Neural progenitor cell (in vitro differentiated cells): ENCODE results near the gene XIAP. TPM values are rescaled to one million over a fixed set of nuclear protein-coding genes. Genes with fewer than 3 reads are reported as not detected.
"Not testable (repeated sequence)": the region's sequence is repeated elsewhere in the genome, so short reads cannot be mapped to it uniquely, and the experiment has no call there.

Experiments
- DNase-seq: peaks from one replicate; pipeline ENCODE4 v3.0.0-alpha.2; 2016; ENCODE audit warnings: low spot score
- H2AFZ ChIP-seq: fragments of 200-600 bp; sonication (generic); replicated peaks from 2 replicates; pipeline ENCODE4 v1.6.1; 2016; ENCODE audit warnings: antibody characterized with exemption
- H3F3A ChIP-seq: fragments of 200-600 bp; sonication (generic); 2 replicates; pipeline ENCODE4 v1.6.1; 2016; ENCODE audit warnings: antibody characterized with exemption, low read depth
- H3K27ac ChIP-seq: fragments of 200-600 bp; sonication (generic); 2 replicates; pipeline ENCODE4 v1.5.1; 2016; ENCODE audit warnings: mild to moderate bottlenecking
- H3K27me3 ChIP-seq: fragments of 200-600 bp; sonication (generic); 2 replicates; pipeline ENCODE4 v1.6.1; 2016; ENCODE audit warnings: mild to moderate bottlenecking, moderate library complexity
- H3K36me3 ChIP-seq: fragments of 200-600 bp; sonication (generic); 2 replicates; pipeline ENCODE4 v1.5.1; 2016
- H3K4me1 ChIP-seq: fragments of 200-600 bp; sonication (generic); 2 replicates; pipeline ENCODE4 v1.6.1; 2016; ENCODE audit warnings: mixed run types
- H3K4me2 ChIP-seq: fragments of 200-600 bp; sonication (generic); 2 replicates; pipeline ENCODE4 v1.6.1; 2016
- H3K4me3 ChIP-seq: fragments of 200-600 bp; sonication (generic); 2 replicates; pipeline ENCODE4 v1.5.1; 2016
- H3K79me2 ChIP-seq: fragments of 200-600 bp; sonication (generic); 2 replicates; pipeline ENCODE4 v1.6.1; 2016; ENCODE audit warnings: low read depth
- H3K9ac ChIP-seq: fragments of 200-600 bp; sonication (generic); 2 replicates; pipeline ENCODE4 v1.6.1; 2016
- H3K9me3 ChIP-seq: fragments of 200-600 bp; sonication (generic); 2 replicates; pipeline ENCODE4 v1.5.1; 2016; ENCODE audit warnings: low read depth
- H4K20me1 ChIP-seq: fragments of 200-600 bp; sonication (generic); 2 replicates; pipeline ENCODE4 v1.6.1; 2016; ENCODE audit warnings: low read depth
- H3K27ac Mint-ChIP-seq: 3 replicates; pipeline ENCODE4 v1.8.0; 2021; ENCODE audit warnings: mixed read lengths
- H3K27me3 Mint-ChIP-seq: 2 replicates; pipeline ENCODE4 v1.8.0; 2022; ENCODE audit warnings: low read depth, mild to moderate bottlenecking, inconsistent platforms, moderate library complexity, mixed read lengths; ENCODE audit not compliant: insufficient read depth
- H3K36me3 Mint-ChIP-seq: 3 replicates; pipeline ENCODE4 v1.8.0; 2021; ENCODE audit warnings: mixed read lengths
- H3K4me1 Mint-ChIP-seq: 3 replicates; pipeline ENCODE4 v1.8.0; 2021; ENCODE audit warnings: mixed read lengths
- H3K4me3 Mint-ChIP-seq: 3 replicates; pipeline ENCODE4 v1.8.0; 2021; ENCODE audit warnings: mild to moderate bottlenecking, moderate library complexity, mixed read lengths
- H3K9me3 Mint-ChIP-seq: 3 replicates; pipeline ENCODE4 v1.8.0; 2020; ENCODE audit warnings: mixed read lengths
- EZH2 ChIP-seq: fragments of 200-600 bp; sonication (generic); IDR thresholded peaks from 2 replicates; pipeline ENCODE4 v1.6.1; 2017; ENCODE audit warnings: antibody characterized with exemption, mild to moderate bottlenecking, moderate library complexity
- EZH2phosphoT487 ChIP-seq: fragments of 200-600 bp; sonication (generic); IDR thresholded peaks from 2 replicates; pipeline ENCODE4 v1.6.1; 2017; ENCODE audit warnings: antibody characterized with exemption
- total RNA-seq: library from RNA; depleted of rRNA; stranded (reverse); fragments of >200 nt; gene quantifications from 2 replicates; pipeline ENCODE4 v1.2.3, GENCODE V29; 2015; ENCODE audit warnings: low replicate concordance
- TF ChIP-seq, protein P1 (sequence below): fragments of 200-600 bp; sonication (generic); IDR thresholded peaks from 2 replicates; pipeline ENCODE4 v1.5.1; 2017; ENCODE audit warnings: antibody characterized with exemption, mild to moderate bottlenecking

The XIAP gene
- total RNA-seq, result 26.7 and 44.6 TPM in 2 replicates

DNA sequence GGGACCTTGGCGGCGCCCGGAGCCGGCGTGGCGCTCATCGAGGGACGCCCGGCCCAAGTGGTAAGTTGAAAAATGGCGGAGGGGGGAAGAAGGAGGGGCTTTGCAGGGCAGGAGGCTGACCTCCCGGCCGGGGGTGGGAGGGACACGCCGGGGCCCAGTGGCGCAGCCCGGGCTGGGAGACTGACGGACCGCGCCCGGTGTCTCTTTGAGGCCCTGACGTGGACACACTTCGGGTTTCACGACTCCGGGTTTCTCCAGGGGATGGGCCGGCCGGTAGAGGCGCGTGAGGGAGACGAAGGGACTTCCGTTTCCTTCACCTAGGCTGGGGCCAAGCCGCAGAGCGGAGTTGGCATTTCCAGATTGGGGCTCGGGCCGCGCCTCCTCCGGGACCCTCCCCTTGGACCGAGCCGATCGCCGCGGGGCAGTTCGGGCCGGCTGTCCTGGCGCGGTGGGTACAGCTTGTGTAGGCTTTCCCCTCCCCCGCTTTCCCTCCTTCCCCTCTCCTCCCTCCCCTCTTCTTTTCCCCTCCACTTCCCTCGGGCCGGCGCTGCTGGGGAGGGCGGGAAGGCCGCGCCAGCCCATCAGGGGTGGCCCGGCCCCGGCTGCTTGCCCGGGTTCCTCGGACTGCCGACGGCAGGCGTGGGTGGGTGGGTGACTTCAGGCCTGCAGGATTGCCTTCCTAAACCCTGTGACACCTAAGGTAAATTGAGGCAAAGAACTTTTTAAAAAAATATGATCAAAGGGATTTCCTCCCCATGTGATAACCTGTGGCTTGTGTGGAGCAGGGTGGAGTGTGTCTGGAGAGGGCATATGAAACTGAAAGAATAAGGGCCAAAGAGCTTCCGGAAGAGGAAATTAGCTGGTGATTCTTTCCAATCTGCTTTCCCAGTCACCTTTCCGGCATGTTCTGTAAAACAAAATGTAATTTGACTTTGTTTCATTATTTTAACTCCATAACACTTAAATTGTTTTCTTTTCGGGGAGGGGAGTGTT lies at the start of gene XIAP:
XIAP (plus strand) TSS at position 208 of the 993 bp plus-strand sequence. CDS start 25,610 bp downstream, outside the sequence.
- H3K27me3 Mint-ChIP-seq, result no peaks in the 10 kb centered on the region
- peak; percentile 85 for DNase-seq
- no peaks in the 10 kb centered on the region for H3K27me3 ChIP-seq
- H3K27ac Mint-ChIP-seq, result peak within 1 kb of the TSS; percentile 97
- peak within 1 kb of the TSS; percentile 72 for H3K9ac ChIP-seq
- peaks cover 3% of the 10 kb centered on the region for H3K9me3 Mint-ChIP-seq
- no peaks in the 10 kb centered on the region for H3K36me3 ChIP-seq
- peaks cover 4% of the 10 kb centered on the region for H3K36me3 Mint-ChIP-seq
- no peak for TF ChIP-seq EZH2
- no peak for TF ChIP-seq EZH2phosphoT487
- TF ChIP-seq, protein P1, sequence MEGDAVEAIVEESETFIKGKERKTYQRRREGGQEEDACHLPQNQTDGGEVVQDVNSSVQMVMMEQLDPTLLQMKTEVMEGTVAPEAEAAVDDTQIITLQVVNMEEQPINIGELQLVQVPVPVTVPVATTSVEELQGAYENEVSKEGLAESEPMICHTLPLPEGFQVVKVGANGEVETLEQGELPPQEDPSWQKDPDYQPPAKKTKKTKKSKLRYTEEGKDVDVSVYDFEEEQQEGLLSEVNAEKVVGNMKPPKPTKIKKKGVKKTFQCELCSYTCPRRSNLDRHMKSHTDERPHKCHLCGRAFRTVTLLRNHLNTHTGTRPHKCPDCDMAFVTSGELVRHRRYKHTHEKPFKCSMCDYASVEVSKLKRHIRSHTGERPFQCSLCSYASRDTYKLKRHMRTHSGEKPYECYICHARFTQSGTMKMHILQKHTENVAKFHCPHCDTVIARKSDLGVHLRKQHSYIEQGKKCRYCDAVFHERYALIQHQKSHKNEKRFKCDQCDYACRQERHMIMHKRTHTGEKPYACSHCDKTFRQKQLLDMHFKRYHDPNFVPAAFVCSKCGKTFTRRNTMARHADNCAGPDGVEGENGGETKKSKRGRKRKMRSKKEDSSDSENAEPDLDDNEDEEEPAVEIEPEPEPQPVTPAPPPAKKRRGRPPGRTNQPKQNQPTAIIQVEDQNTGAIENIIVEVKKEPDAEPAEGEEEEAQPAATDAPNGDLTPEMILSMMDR, result no peak
- peak within 1 kb of the TSS; percentile 85 for H3K4me2 ChIP-seq
- H3K9me3 ChIP-seq, result no peaks in the 10 kb centered on the region
- H3K79me2 ChIP-seq, result peaks cover 46% of the 10 kb centered on the region
- peaks cover 23% of the 10 kb centered on the region for H3K4me1 Mint-ChIP-seq
- H3K4me1 ChIP-seq, result peaks cover 5% of the 10 kb centered on the region
- H3F3A ChIP-seq, result peaks cover 20% of the 10 kb centered on the region
- peak within 1 kb of the TSS; percentile 94 for H3K4me3 Mint-ChIP-seq
- H2AFZ ChIP-seq, result peak within 1 kb of the TSS; percentile 8
- peak within 1 kb of the TSS; percentile 89 for H3K27ac ChIP-seq
- H3K4me3 ChIP-seq, result peak within 1 kb of the TSS; percentile 72
- H4K20me1 ChIP-seq, result no peaks in the 10 kb centered on the region

DNA sequence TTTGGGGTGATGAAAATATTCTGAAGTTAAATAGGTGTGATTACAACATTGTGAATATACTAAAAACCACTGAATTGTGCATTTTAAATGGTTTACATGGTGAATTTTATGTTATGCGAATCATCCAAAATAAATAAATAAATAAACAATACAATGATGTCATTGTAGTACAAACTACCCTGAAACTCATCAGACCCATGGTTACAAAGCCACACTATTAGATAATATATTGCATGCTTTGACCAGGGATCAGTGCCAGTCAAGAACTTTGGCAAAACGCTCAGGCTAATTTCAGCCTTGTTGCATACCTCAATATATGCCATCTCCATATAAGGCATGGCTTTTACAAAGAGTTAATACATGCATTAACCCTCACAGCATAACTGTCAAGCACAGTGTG lies 45.5 kb upstream of the XIAP start:
- no peak for DNase-seq
- Histone ChIP-seq H3F3A (no peaks in the 10 kb centered on the region), H2AFZ (no peak overlapping the region), H3K27me3 (no peaks in the 10 kb centered on the region), H3K9me3 (no peaks in the 10 kb centered on the region), H3K4me2 (no peak overlapping the region), H3K4me1 (no peaks in the 10 kb centered on the region), H4K20me1 (no peaks in the 10 kb centered on the region), H3K79me2 (no peaks in the 10 kb centered on the region), H3K36me3 (no peaks in the 10 kb centered on the region), H3K27ac (no peak overlapping the region), H3K9ac (no peak overlapping the region), H3K4me3 (no peak overlapping the region)
- H3K9me3 Mint-ChIP-seq, result peaks cover 4% of the 10 kb centered on the region
- H3K27me3 Mint-ChIP-seq, result peaks cover 2% of the 10 kb centered on the region
- no peaks in the 10 kb centered on the region for H3K4me1 Mint-ChIP-seq
- no peak overlapping the region for H3K4me3 Mint-ChIP-seq
- no peak overlapping the region for H3K27ac Mint-ChIP-seq
- H3K36me3 Mint-ChIP-seq, result no peaks in the 10 kb centered on the region
- no peak for TF ChIP-seq EZH2
- TF ChIP-seq EZH2phosphoT487, result no peak
- TF ChIP-seq, protein P1, result no peak

DNA sequence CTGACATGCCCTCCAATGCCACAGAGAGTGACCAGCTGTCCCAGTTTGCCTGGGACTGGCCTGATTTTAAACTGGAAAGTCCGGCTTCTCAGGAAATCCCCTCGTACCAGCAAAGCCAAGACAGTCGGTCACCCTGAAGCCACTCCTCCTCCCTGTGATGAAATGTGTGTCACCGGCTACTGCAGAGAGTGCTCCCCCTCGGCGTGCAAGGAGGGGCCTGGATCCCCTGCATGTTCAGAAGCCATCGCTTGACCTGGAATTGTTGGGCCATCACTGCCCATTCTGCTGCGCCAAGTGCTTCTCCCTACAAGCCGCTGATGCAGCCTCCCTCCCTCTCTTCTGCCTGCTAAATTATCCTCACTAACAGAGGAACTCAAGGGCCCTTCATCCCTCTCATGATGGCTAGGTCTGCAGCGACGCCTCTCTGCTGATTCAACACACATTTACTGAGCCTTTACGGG lies 44.9 kb upstream of the XIAP start:
- H3K9me3 ChIP-seq, H3K36me3 ChIP-seq, H3K4me3 Mint-ChIP-seq, H3K9ac ChIP-seq, H3K27ac ChIP-seq, H3K27ac Mint-ChIP-seq, H3K4me3 ChIP-seq, H3K4me2 ChIP-seq, H3K36me3 Mint-ChIP-seq, H3K4me1 Mint-ChIP-seq, DNase-seq, H3F3A ChIP-seq, H2AFZ ChIP-seq, H3K27me3 Mint-ChIP-seq, H3K4me1 ChIP-seq, H3K79me2 ChIP-seq, H3K27me3 ChIP-seq, H3K9me3 Mint-ChIP-seq, H4K20me1 ChIP-seq: not testable (repeated sequence)
